RWPE1 (cell line): ENCODE measurements around the gene TM2D1.
"Not testable (repeated sequence)": the region's sequence is repeated elsewhere in the genome, so short reads cannot be mapped to it uniquely, and the experiment has no call there.

Experiments
- CTCF ChIA-PET: fragments of 350-600 bp; sonication (Branson Sonifier 250); formaldehyde crosslinking; extraction: SDS; loops from one replicate; lab custom pipeline; 2021; lab: Yijun Ruan, JAX
- POLR2A ChIA-PET: fragments of 400-600 bp; formaldehyde crosslinking; extraction: SDS; loops from one replicate; lab custom pipeline; 2020; ENCODE audit warnings: antibody characterized with exemption; ENCODE audit not compliant: low non-redundant PET; lab: Yijun Ruan, JAX
- DNase-seq: peaks from one replicate; pipeline ENCODE4 v3.0.0; 2012; ENCODE audit warnings: low spot score
- H3K27ac ChIP-seq: fragments of 450-650 bp; 2 replicates; pipeline ENCODE4 v1.5.1; 2017
- CTCF ChIP-seq: fragments of 450-650 bp; conservative IDR thresholded peaks from 2 replicates; pipeline ENCODE4 v1.5.1; 2017; ENCODE audit warnings: low read depth, mild to moderate bottlenecking

TM2D1 gene

GRCh38 chr1:61742620-61743430 is 17.9 kb upstream of the TM2D1 start:
- peak overlapping the region; percentile 84 for H3K27ac ChIP-seq
- POLR2A ChIA-PET, result no interaction called here
- peak; percentile 42 for DNase-seq
- TF ChIP-seq CTCF, result no peak
- CTCF ChIA-PET, result no interaction called here

- DNase-seq, result peak; percentile 92
- peak within 1 kb of the TSS; percentile 84 for H3K27ac ChIP-seq
- no peak for TF ChIP-seq CTCF
- ChIA-PET POLR2A (no interaction called here), CTCF (no interaction called here)
These were observed 17.0 kb upstream of the TM2D1 start, which contains the start of gene PATJ for GRCh38 chr1:61741711-61742619. TSS of gene PATJ (plus strand) at chr1:61742480. CDS start at chr1:61762893, 20,413 bp downstream.

- CTCF ChIA-PET, result interaction anchor here (0.6 kb wide), 1 partner anchor 20 kb away, joined by 4 read pairs; no protein-coding TSS in a partner anchor
- no peak for DNase-seq
- TF ChIP-seq CTCF, result no peak
- no peak overlapping the region; the same call in 1 of the 2 replicates for H3K27ac ChIP-seq
- POLR2A ChIA-PET, result no interaction called here
These were observed 16.1 kb upstream of the TM2D1 start for GRCh38 chr1:61740751-61741700.

- no peak overlapping the region for H3K27ac ChIP-seq
- ChIA-PET CTCF (no interaction called here), POLR2A (no interaction called here)
- no peak for DNase-seq
- TF ChIP-seq CTCF, result no peak
These were observed 7.8 kb upstream of the TM2D1 start for GRCh38 chr1:61732726-61733125.

GRCh38 chr1:61730679-61731078 is 5.7 kb upstream of the TM2D1 start:
- DNase-seq, CTCF ChIA-PET, H3K27ac ChIP-seq, POLR2A ChIA-PET: not testable (repeated sequence)

GRCh38 chr1:61727544-61727943 is 2.6 kb upstream of the TM2D1 start:
- no peak overlapping the region for H3K27ac ChIP-seq
- POLR2A ChIA-PET, result no interaction called here
- no peak for DNase-seq
- CTCF ChIA-PET, result no interaction called here
- no peak for TF ChIP-seq CTCF
